Endodermal cell (in vitro differentiated cells): ENCODE results near the gene SNX12. TPM values are rescaled to one million over a fixed set of nuclear protein-coding genes. Genes with fewer than 3 reads are reported as not detected.

Source experiments
- DNase-seq: peaks from one replicate; pipeline ENCODE4 v3.0.0-alpha.2; 2017
- H3K27ac ChIP-seq: 2 replicates; pipeline ENCODE4 v1.5.1; 2013; ENCODE audit warnings: mild to moderate bottlenecking, low read depth, low read length, moderate library complexity
- H3K27me3 ChIP-seq: 2 replicates; pipeline ENCODE4 v1.6.1; 2013; ENCODE audit warnings: mild to moderate bottlenecking, low read length, moderate library complexity; ENCODE audit not compliant: insufficient read depth, control insufficient read depth, poor library complexity, severe bottlenecking
- H3K36me3 ChIP-seq: 2 replicates; pipeline ENCODE4 v1.7.0; 2013; ENCODE audit warnings: mild to moderate bottlenecking, low read length, moderate library complexity; ENCODE audit not compliant: control insufficient read depth, insufficient read depth
- H3K4me1 ChIP-seq: one replicate; pipeline ENCODE4 v1.7.0; 2013; ENCODE audit warnings: low read length; ENCODE audit not compliant: control insufficient read depth, insufficient read depth
- H3K4me3 ChIP-seq: 2 replicates; pipeline ENCODE4 v1.5.1; 2013; ENCODE audit warnings: mild to moderate bottlenecking, low read length, moderate library complexity
- H3K9ac ChIP-seq: 2 replicates; pipeline ENCODE4 v1.6.1; 2013; ENCODE audit warnings: mild to moderate bottlenecking, low read length, moderate library complexity; ENCODE audit not compliant: poor library complexity, severe bottlenecking; ENCODE audit errors: extremely low read depth
- H3K9me3 ChIP-seq: 2 replicates; pipeline ENCODE4 v1.6.1; 2013; ENCODE audit warnings: mild to moderate bottlenecking, low read length, moderate library complexity; ENCODE audit not compliant: control insufficient read depth
- H3K27ac Mint-ChIP-seq: 2 replicates; pipeline ENCODE4 v1.8.0; 2020; ENCODE audit warnings: mixed read lengths
- H3K27me3 Mint-ChIP-seq: 2 replicates; pipeline ENCODE4 v1.8.0; 2021; ENCODE audit warnings: mild to moderate bottlenecking, mixed read lengths; ENCODE audit not compliant: insufficient read depth
- H3K36me3 Mint-ChIP-seq: 2 replicates; pipeline ENCODE4 v1.8.0; 2020; ENCODE audit warnings: low read depth, mixed read lengths
- H3K4me1 Mint-ChIP-seq: 2 replicates; pipeline ENCODE4 v1.8.0; 2020; ENCODE audit warnings: mixed read lengths
- H3K4me3 Mint-ChIP-seq: 2 replicates; pipeline ENCODE4 v1.8.0; 2020; ENCODE audit warnings: mild to moderate bottlenecking, moderate library complexity, mixed read lengths
- H3K9me3 Mint-ChIP-seq: 2 replicates; pipeline ENCODE4 v1.8.0; 2020; ENCODE audit warnings: mild to moderate bottlenecking, mixed read lengths
- CTCF ChIP-seq: fragments of 200-600 bp; sonication (generic); conservative IDR thresholded peaks from 2 replicates; pipeline ENCODE4 v1.5.0; 2021; ENCODE audit warnings: antibody characterized with exemption, mild to moderate bottlenecking
- WGBS, 2 experiments: methylation state at CpG; one replicate each; pipeline versions ENCODE4 v1.1.5 to v1.1.7; 2013; ENCODE audit warnings: missing lambda C conversion rate in 2 of 2, mixed read lengths in 1 of 2; ENCODE audit not compliant: insufficient coverage in 1 of 2, insufficient read length in 1 of 2; 5-methylcytosine and 5-hydroxymethylcytosine counted together
- long read RNA-seq, 4 experiments: library from polyadenylated mRNA in 2 of 4; library from RNA in 1 of 4; library from capped mRNA in 1 of 4; stranded (forward) in 3 of 4; unstranded in 1 of 4; transcript quantifications; one replicate each; pipeline ENCODE4 v2.0.0, GENCODE V29; 2020 to 2021; ENCODE audit warnings: inconsistent platforms in 1 of 4
- polyA plus RNA-seq, 2 experiments: library from polyadenylated mRNA; stranded (reverse); fragments of 50-300 nt; gene quantifications; one replicate each; pipeline ENCODE4 v1.2.3, GENCODE V29; 2013
- total RNA-seq, 2 donors: library from RNA; stranded (reverse); fragmentation: NEBNext Ultra II Directional in 1 of 2; extraction: Animal tissue kit (Norgen Biotek cat#: 25700) in 1 of 2; gene quantifications; 2 replicates in 1 of 2; 3 replicates in 1 of 2; pipeline ENCODE4 v1.2.1, GENCODE V29; 2021

The SNX12 gene
- 10 to 100 TPM; 50.3 to 51.0 TPM for total RNA-seq
- 51.0 TPM for polyA plus RNA-seq (2013, experiment 1 of 2)
- polyA plus RNA-seq (2013, experiment 2 of 2) = 45.4 TPM
- long read RNA-seq, experiment 1, transcript SNX12-202 (4 exons, 2,376 nt) = major isoform, 12 of 20 reads
- long read RNA-seq, experiment 1, partial matches to known transcripts = 6 of 20 reads
- long read RNA-seq, experiment 1, other reads (novel, unspliced or antisense) = 2 of 20 reads
- long read RNA-seq, experiment 2, partial matches to known transcripts = 0 of 10 reads
- long read RNA-seq, experiment 2, other reads (novel, unspliced or antisense) = 9 of 10 reads
- long read RNA-seq, experiment 3, transcript SNX12-202 (4 exons, 2,376 nt) = major isoform, 6 of 13 reads
- long read RNA-seq, experiment 3, partial matches to known transcripts = 0 of 13 reads
- long read RNA-seq, experiment 3, other reads (novel, unspliced or antisense) = 7 of 13 reads
- long read RNA-seq, experiment 4, partial matches to known transcripts = 1 of 17 reads
- long read RNA-seq, experiment 4, other reads (novel, unspliced or antisense) = 11 of 17 reads

- Mint-ChIP-seq H3K9me3 (peaks cover 33% of the 10 kb centered on the region), H3K4me1 (no peaks in the 10 kb centered on the region)
- 1 to 6% methylated on average over 9 to 68 of the region's 73 CpGs for whole genome bisulfite sequencing, 2 experiments
Measured at GRCh38 chrX:71068044-71068918, at the start of gene SNX12. Gene SNX12 (minus strand): TSS chrX:71068334. CDS start chrX:71068306, 28 bp downstream.

GRCh38 chrX:71117358-71117757 is 49.2 kb upstream of the SNX12 start:
- no peaks in the 10 kb centered on the region for H3K4me1 Mint-ChIP-seq
- WGBS, 2 experiments = 76% methylated on average over 10 of the region's 10 CpGs; no CpG with 5 or more reads in 1 of the 2 experiments
- H3K27me3 Mint-ChIP-seq = peaks cover 22% of the 10 kb centered on the region

More at GRCh38 chrX:71068044-71068918, at the start of gene SNX12:
- DNase-seq = peak; percentile 95
- TF ChIP-seq CTCF = no peak
- no peaks in the 10 kb centered on the region for H3K27me3 ChIP-seq
- H3K9me3 ChIP-seq = no peaks in the 10 kb centered on the region
- peak within 1 kb of the TSS; percentile 31 for H3K9ac ChIP-seq
- no peaks in the 10 kb centered on the region for H3K4me1 ChIP-seq
- H3K27me3 Mint-ChIP-seq = no peaks in the 10 kb centered on the region
- peak within 1 kb of the TSS; percentile 90 for H3K4me3 Mint-ChIP-seq
- H3K4me3 ChIP-seq = peak within 1 kb of the TSS; percentile 87
- H3K36me3 ChIP-seq = no peaks in the 10 kb centered on the region
- H3K27ac Mint-ChIP-seq = peak within 1 kb of the TSS; percentile 92
- H3K27ac ChIP-seq = peak within 1 kb of the TSS; percentile 32
- peaks cover 2% of the 10 kb centered on the region for H3K36me3 Mint-ChIP-seq

More at GRCh38 chrX:71117358-71117757, 49.2 kb upstream of the SNX12 start:
- Mint-ChIP-seq H3K27ac (no peak overlapping the region), H3K4me3 (no peak overlapping the region), H3K36me3 (peaks cover 14% of the 10 kb centered on the region), H3K9me3 (peaks cover 56% of the 10 kb centered on the region)
- no peak for TF ChIP-seq CTCF
- H3K27ac ChIP-seq = no peak overlapping the region
- no peaks in the 10 kb centered on the region for H3K4me1 ChIP-seq
- H3K27me3 ChIP-seq = no peaks in the 10 kb centered on the region
- H3K36me3 ChIP-seq = peaks cover 27% of the 10 kb centered on the region
- no peaks in the 10 kb centered on the region for H3K9me3 ChIP-seq
- H3K9ac ChIP-seq = no peak overlapping the region
- no peak for DNase-seq
- H3K4me3 ChIP-seq = no peak overlapping the region
